Central memory CD4-positive, alpha-beta T cell (primary cell): ENCODE data around the gene FILIP1L.

Experiments
- DNase-seq: peaks from one replicate; pipeline ENCODE4 v3.0.0; 2022

FILIP1L gene

GRCh38 chr3:99882436-99883137 lies 231.7 kb downstream of the FILIP1L start:
- DNase-seq, result no peak

- no peak for DNase-seq
These were observed 233.2 kb downstream of the FILIP1L start for GRCh38 chr3:99881121-99881524.

- no peak for DNase-seq
These were observed 235.0 kb downstream of the FILIP1L start for GRCh38 chr3:99879275-99879674.

GRCh38 chr3:99878005-99878404 lies 236.3 kb downstream of the FILIP1L start:
- no peak for DNase-seq

GRCh38 chr3:99877031-99877579 lies 237.2 kb downstream of the FILIP1L start:
- DNase-seq, result no peak

- peak; percentile 67 for DNase-seq
These were observed 238.1 kb downstream of the FILIP1L start for GRCh38 chr3:99875929-99876841.

GRCh38 chr3:99875581-99875928 lies 238.7 kb downstream of the FILIP1L start:
- DNase-seq, result no peak

GRCh38 chr3:99874237-99875002 lies 239.9 kb downstream of the FILIP1L start:
- no peak for DNase-seq

GRCh38 chr3:99873269-99874102 lies 240.8 kb downstream of the FILIP1L start:
- DNase-seq, result no peak

- DNase-seq, result no peak
These were observed 241.4 kb downstream of the FILIP1L start for GRCh38 chr3:99872923-99873254.

GRCh38 chr3:99871231-99872045 lies 242.9 kb downstream of the FILIP1L start:
- DNase-seq, result no peak

- no peak for DNase-seq
These were observed 243.6 kb downstream of the FILIP1L start for GRCh38 chr3:99870712-99871111.

GRCh38 chr3:99869621-99870020 lies 244.7 kb downstream of the FILIP1L start:
- DNase-seq, result no peak

GRCh38 chr3:99868311-99868646 lies 246.0 kb downstream of the FILIP1L start:
- peak; percentile 8 for DNase-seq

GRCh38 chr3:99867594-99868310 lies 246.5 kb downstream of the FILIP1L start:
- no peak for DNase-seq

- DNase-seq, result no peak
These were observed 248.0 kb downstream of the FILIP1L start for GRCh38 chr3:99866261-99866761.

- no peak for DNase-seq
These were observed 249.0 kb downstream of the FILIP1L start for GRCh38 chr3:99865321-99865720.

GRCh38 chr3:99864289-99864688 lies 250.0 kb downstream of the FILIP1L start:
- no peak for DNase-seq

GRCh38 chr3:99863588-99863987 lies 250.7 kb downstream of the FILIP1L start:
- DNase-seq, result no peak

- no peak for DNase-seq
These were observed 251.3 kb downstream of the FILIP1L start for GRCh38 chr3:99863002-99863401.

- no peak for DNase-seq
These were observed 252.1 kb downstream of the FILIP1L start for GRCh38 chr3:99862208-99862607.
